Pons (tissue), 1 donor: Measurements from ENCODE around the gene GIGYF2.
A peak's percentile ranks its signal among the peaks of the same experiment; 100 is the strongest.
"Not testable (repeated sequence)": the region's sequence is repeated elsewhere in the genome, so short reads cannot be mapped to it uniquely, and the experiment has no call there.

ENCODE experiments used
- DNase-seq: peaks from one replicate; pipeline ENCODE4 v3.0.0-alpha.2; 2016; ENCODE audit warnings: low spot score

The GIGYF2 gene

DNA sequence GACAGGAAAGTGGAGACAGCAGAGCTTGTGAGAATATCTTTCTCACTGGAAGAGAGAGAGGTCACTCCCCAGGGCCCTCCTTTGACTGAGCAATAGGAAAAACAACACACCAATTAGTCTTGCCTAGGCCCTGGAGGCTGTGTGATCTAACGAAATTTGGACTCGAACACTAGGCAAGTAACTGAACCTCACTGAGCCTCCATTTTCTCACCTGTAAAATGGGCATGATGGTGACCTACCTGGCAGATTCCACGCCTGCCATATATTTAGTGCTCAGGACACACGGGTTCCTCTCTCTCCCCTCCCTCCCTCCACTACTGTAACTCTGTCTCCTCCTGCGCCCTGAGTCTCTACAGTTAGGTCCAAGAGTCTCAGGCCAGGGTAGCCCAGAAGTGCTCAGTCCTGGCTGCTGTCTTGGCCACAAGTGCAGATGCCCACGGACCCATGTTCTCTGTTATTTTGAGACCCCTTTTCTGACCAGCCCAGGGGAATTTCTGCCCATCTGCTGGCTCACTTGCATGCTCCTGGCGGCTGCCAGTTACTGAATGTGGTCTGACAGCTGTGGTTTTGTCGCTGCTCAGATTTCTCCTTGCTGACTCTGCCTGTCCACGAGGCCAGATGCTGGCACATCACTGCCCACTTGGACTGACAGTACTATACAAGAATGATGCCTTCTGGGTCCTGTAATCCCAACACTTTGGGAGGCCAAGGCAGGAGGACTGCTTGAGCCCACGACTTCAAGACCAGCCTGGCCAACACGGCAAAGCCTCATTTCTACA, 9.6 kb upstream of the GIGYF2 start:
- no peak for DNase-seq

GRCh38 chr2:232688201-232688600, 8.9 kb upstream of the GIGYF2 start:
- DNase-seq: no peak

DNA sequence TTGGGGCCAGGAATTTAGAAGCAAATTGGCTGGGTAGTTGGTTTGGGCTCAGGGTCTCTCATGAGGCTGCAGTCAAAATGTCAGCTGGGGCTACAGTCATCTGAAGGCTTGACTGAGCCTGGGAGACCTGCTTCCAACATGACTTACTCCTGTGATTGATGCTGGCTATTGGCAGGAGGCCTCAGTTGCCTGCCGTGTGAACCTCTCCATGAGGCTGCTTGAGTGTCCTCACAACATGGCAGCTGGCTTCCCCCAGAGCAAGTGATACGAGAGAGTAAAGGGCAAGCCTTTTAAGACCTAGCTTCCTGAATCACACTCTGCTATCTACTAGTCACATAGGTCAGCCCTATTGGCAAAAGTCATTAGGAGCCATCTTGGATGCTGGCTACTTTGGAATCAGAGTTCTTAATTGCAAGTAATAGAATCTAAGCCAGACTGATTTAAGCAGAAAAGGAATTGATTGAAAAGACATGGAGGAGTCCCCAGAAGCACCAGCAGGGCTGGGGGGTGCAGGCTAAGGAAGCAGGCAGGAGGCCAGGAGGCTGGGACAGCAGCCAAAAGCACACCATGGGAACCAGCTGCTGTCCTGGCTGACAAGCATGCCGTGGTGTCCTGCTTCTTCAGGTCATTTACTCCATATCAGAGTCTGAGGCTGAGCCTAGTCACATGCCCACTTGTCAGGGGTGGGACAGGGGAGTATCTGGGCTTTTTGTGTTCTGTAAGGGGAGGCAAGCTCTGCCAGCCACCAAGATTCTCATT, 7.8 kb upstream of the GIGYF2 start:
- no peak for DNase-seq

- not testable (repeated sequence) for DNase-seq
These were observed 6.0 kb upstream of the GIGYF2 start for GRCh38 chr2:232691117-232691516.

DNA sequence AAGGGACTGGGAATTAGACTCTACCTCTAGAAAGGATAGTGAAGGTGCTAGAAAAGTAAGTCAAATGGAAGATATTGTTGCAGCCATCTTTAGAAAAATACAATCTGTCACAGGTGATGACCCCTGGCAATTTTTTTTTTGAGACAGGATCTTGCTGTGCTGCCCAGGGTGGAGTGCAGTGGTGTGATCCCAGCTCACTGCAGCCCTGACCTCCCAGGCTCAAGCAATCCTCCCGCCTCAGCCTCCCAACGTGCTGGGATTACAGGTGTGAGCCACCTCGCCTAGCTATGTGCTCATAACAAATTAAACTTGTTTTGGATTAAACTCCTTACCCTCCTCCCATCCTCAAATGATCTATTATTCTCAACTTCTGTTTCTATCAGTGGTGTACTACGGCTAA, 3.8 kb upstream of the GIGYF2 start:
- DNase-seq: no peak

- DNase-seq: no peak
These were observed 497 bp upstream of the GIGYF2 start for GRCh38 chr2:232696609-232697058.

DNA sequence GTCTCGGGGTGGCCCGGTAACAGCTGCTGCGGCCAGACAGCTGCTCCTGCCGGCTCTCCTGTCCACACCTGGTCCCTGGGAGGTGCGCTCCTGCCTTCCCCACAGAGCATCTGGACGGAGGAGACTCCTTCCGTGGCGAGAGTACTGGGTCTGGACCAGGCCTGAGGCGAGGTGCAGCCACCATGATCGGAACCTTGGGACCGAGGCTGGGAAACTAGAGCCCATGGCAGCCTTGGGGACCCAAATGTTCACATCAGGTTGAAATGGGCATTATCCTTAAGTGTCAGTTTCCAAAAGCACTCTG, 628 bp downstream of the GIGYF2 start:
- peak; percentile 27 for DNase-seq

DNA sequence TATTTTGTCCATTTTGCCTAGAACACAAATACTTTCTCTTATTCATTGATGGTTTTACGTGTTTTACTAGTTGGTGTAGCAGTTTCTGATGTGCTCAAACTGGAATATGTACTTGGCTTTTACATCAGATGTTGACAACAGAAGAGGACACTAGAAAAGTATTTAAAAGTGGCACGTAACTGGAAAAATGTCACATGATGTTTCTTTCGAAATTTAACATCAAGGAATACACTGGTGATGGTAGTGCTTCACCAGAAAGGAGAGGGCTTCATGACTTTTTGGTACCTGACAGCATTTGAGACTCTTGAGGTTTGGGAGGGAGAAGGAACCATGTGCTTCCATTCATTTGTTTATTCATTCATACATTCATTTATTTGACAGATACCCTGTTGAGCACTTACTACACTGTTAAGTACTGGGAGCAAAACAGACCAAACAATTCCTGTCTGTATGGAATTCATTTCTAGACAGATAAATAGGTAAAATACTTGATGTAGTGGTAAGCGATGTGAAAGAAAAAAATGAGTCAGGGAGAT, 1.5 kb downstream of the GIGYF2 start:
- DNase-seq: peak; percentile 10

GRCh38 chr2:232699110-232699509, 2.0 kb downstream of the GIGYF2 start:
- DNase-seq: no peak

- no peak for DNase-seq
These were observed 3.0 kb downstream of the GIGYF2 start for GRCh38 chr2:232700154-232700553.

DNA sequence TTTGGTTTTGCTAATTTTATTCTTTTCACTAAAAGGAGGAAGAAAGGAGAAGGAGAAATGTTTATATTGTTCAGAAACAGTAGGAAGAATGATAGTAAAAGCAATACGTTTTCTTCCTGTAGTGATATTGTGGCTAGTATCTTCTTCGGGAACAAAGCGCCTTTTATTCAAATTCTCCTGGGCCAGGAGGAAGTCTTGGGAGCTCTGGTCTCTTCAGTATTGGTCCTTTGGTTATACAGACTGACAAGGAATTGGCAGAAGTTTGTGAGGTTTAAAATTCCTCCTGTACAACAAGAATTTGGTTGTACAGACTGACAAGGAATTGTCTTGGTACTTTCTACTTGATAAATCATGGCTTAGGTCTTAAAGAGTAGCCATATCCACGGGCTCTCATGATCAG, 9.9 kb downstream of the GIGYF2 start:
- DNase-seq: no peak

DNA sequence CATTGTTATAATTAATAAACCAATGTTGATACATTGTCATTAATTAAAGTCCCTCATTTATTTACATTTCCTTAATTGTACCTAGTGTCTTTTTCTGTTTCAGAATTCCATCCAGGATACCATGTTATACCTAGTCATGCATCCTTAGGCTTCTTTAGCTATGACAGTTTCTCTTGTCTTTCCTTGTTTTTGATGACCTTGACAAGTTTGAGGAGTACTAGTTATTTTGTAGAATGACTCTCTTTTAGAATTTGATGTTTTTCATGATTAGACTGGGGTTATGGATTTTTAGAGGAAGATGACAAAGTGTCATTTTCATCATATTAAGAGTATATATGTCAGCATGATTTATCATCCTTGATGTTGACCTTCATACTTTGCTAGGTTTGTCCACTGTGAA, 16.4 kb downstream of the GIGYF2 start:
- DNase-seq: no peak

GRCh38 chr2:232714969-232715368, 17.8 kb downstream of the GIGYF2 start:
- DNase-seq: no peak

DNA sequence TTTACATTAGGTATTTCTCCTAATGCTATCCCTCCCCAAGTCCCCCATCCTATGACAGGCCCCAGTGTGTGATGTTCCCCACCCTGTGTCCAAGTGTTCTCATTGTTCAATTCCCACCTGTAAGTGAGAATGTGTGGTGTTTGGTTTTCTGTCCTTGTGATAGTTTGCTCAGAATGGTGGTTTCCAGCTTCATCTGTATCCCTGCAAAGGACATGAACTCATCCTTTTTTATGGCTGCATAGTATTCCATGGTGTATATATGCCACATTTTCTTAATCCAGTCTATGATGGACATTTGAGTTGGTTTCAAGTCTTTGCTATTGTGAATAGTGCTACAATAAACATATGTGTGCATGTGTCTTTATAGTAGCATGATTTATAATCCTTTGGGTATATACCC, 22.9 kb downstream of the GIGYF2 start:
- not testable (repeated sequence) for DNase-seq

DNA sequence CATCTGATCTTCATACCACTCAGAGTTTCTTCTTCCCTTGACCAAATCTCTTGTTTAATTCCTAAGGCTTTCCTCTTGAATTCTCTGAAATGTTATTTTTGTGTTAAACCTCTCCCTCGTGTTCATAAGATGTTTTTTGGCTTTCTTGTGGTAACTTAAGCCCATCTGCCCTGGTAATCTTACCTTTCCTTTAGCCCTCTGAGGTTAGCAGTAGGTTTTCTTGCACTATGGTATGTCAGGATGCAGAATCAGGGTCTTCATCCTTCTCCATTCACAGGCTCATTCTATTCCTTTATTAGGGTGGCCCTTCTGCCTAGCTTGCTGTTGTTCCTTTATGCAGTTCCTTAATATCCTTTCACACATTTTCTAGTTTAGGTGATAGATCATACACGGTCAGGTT, 24.1 kb downstream of the GIGYF2 start:
- DNase-seq: no peak

- DNase-seq: no peak
These were observed 24.8 kb downstream of the GIGYF2 start for GRCh38 chr2:232721882-232722281.

DNA sequence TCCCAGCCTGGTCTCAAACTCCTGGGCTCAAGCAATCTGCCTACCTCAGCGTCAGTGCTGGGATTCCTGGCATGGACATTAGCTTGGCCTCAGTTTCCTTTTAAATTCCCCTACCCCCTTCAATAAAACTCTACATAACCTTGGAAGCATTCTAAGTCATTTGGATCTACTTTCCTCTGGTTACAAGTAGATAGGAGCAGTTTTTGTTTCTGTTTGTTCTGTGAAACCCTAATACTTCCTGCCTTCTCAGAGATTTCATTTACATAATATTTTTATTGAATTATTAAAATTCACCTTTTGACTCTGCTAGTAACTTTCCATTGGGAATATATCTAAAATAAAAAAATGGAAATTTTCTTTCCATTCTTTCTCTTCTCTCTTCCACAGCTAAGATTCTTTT, 25.9 kb downstream of the GIGYF2 start:
- no peak for DNase-seq

DNA sequence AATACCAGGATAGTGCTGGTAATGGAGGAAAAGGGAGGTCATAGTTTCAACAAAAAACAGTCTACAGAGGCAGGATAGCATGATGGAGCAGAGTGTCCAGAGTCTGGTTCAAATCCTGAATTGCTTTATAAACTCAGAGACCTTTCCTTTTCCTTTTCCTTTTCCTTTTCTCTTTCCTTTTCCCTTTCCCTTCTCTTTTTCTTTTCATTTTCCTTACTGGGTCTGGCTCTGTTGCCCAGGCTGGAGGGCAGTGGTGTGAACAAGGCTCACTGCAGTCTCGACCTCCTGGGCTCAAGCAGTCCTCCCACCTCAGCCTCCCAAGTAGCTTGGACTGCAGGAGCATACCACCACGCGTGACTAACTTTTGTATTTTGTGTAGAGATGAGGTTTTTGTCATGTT, 31.7 kb downstream of the GIGYF2 start:
- no peak for DNase-seq

DNA sequence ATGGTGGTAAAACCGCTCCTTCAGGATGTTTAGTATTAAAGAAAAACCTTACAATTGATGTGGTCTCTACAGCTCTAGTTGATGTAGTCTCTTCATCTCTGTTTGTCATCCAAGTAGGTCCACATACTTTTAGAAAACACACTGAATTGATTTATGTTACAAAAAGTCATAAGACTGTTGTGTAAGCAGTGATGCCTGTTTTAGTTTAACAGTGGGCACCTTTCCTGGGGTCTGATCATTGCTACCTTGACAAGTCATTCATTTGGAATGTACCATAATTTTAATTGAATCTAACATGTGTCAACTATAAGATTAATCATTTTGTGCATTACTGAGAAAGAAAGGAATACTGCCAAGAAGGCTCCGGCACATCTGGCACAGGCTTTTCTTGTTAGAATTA, 34.3 kb downstream of the GIGYF2 start:
- DNase-seq: no peak

GRCh38 chr2:232741294-232741693, 44.2 kb downstream of the GIGYF2 start:
- no peak for DNase-seq

GRCh38 chr2:232741972-232742371, 44.8 kb downstream of the GIGYF2 start:
- no peak for DNase-seq

DNA sequence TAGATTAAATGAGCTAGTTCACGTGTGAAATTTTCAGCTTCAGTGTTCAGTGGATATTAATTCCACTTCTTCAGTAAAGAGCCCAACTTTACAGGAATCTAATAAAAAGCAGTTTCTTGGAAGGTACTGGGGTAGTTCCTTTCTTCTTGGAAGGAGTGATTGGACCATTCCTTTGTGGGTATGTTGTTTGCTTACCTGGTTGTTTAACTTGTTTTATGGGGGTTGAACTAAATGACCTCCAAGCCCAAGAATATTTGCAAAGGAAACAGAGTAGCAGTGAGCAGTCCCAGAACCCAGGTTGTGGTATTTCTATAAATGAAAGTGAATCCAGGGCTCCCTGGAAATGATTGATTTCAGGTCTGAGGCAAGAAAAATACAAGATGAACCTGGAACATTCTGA, 47.8 kb downstream of the GIGYF2 start:
- DNase-seq: no peak

DNA sequence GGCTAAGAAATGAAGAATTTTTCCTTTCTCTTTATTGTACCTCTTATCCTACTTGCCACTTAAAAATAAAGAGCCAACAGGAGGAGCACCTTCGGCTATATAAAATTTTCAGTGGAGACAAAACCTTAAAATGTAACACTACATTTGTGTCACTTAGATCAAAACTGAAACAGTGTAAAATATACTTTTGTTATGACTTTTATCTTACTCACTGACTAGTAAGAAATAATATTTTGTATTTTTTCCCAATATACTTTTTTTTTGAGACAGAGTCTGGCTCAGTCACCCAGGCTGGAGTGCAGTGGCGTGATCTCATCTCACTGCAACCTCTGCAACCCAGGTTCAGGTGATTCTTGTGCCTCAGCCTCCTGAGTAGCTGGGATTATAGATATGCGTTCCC, 50.9 kb downstream of the GIGYF2 start:
- DNase-seq: no peak
